H1 (cell line): ENCODE data around the gene SKAP1. TPM values are rescaled to one million over a fixed set of nuclear protein-coding genes. Genes with fewer than 3 reads are reported as not detected.

Experiments
- CTCF ChIA-PET: fragments of 300-600 bp; sonication (Branson Sonifier 250); formaldehyde crosslinking; loops from one replicate; lab custom pipeline; 2021; ENCODE audit not compliant: partially characterized antibody; lab: Charles Lee
- POLR2A ChIA-PET: fragments of 300-600 bp; sonication (Branson Sonifier 250); formaldehyde crosslinking; loops from one replicate; lab custom pipeline; 2021; ENCODE audit warnings: inconsistent platforms; ENCODE audit not compliant: partially characterized antibody; lab: Charles Lee
- DNase-seq, 2 experiments: peaks; one replicate each; pipeline versions ENCODE4 v3.0.0 to v3.0.0-alpha.2; 2010 to 2022; ENCODE audit warnings: low spot score in 2 of 2, low read depth in 1 of 2, mixed read lengths in 1 of 2
- FAIRE-seq: peaks from 2 replicates; lab custom pipeline; 2011; peaks lifted over from hg19 to GRCh38; lab: Jason Lieb, UNC
- H2AFZ ChIP-seq: 2 replicates; pipeline ENCODE4 v1.8.1; 2012; ENCODE audit warnings: low read length, inconsistent platforms
- H2AK5ac ChIP-seq: 2 replicates; pipeline ENCODE4 v1.6.1; 2013; ENCODE audit warnings: low read depth, low read length
- H2BK120ac ChIP-seq: replicated peaks from 2 replicates; pipeline ENCODE3; 2013; ENCODE audit warnings: low read depth, low read length, inconsistent platforms
- H2BK12ac ChIP-seq: 2 replicates; pipeline ENCODE4 v1.6.1; 2013; ENCODE audit warnings: low read depth, low read length
- H2BK15ac ChIP-seq: 2 replicates; pipeline ENCODE4 v1.6.1; 2013; ENCODE audit warnings: low read length
- H2BK20ac ChIP-seq: 2 replicates; pipeline ENCODE4 v1.6.1; 2013; ENCODE audit warnings: low read length
- H2BK5ac ChIP-seq: 2 replicates; pipeline ENCODE4 v1.6.1; 2013; ENCODE audit warnings: low read depth, low read length
- H3K14ac ChIP-seq: 2 replicates; pipeline ENCODE4 v1.6.1; 2013; ENCODE audit warnings: inconsistent platforms; ENCODE audit not compliant: insufficient read length
- H3K18ac ChIP-seq: 2 replicates; pipeline ENCODE4 v1.6.1; 2013; ENCODE audit warnings: low read length; ENCODE audit errors: extremely low read depth
- H3K23ac ChIP-seq: 2 replicates; pipeline ENCODE4 v1.6.1; 2013; ENCODE audit warnings: inconsistent platforms; ENCODE audit not compliant: insufficient read length
- H3K23me2 ChIP-seq: 2 replicates; pipeline ENCODE4 v1.6.1; 2013; ENCODE audit warnings: low read depth, low read length
- H3K27ac ChIP-seq: 2 replicates; pipeline ENCODE4 v1.6.1; 2011; ENCODE audit warnings: low read depth, low read length, inconsistent platforms
- H3K27me3 ChIP-seq, 4 experiments: replicated peaks in 1 of 4; 1 replicate in 1 of 4; 2 replicates in 3 of 4; pipeline versions ENCODE4 v1.6.1 to v1.8.1; 2011 to 2013; ENCODE audit warnings: low read length in 3 of 4, mild to moderate bottlenecking in 3 of 4, inconsistent platforms in 2 of 4, mixed read lengths in 2 of 4, moderate library complexity in 1 of 4; ENCODE audit not compliant: control insufficient read depth in 3 of 4, insufficient read depth in 3 of 4; ENCODE audit errors: extremely low read depth in 1 of 4
- H3K36me3 ChIP-seq, 4 experiments: 2 replicates each; pipeline versions ENCODE4 v1.6.1 to v1.8.1; 2011 to 2013; ENCODE audit warnings: mild to moderate bottlenecking in 4 of 4, low read length in 3 of 4, moderate library complexity in 2 of 4, control low read depth in 1 of 4, inconsistent platforms in 1 of 4; ENCODE audit not compliant: insufficient read depth in 4 of 4, control insufficient read depth in 2 of 4
- H3K4ac ChIP-seq: replicated peaks from 2 replicates; pipeline ENCODE3; 2013; ENCODE audit warnings: low read length, low read depth, mixed read lengths, inconsistent platforms; ENCODE audit not compliant: insufficient read length
- H3K4me1 ChIP-seq, 4 experiments: replicated peaks in 1 of 4; 1 replicate in 1 of 4; 2 replicates in 3 of 4; pipeline versions ENCODE4 v1.6.1 to v1.8.1; 2011 to 2013; ENCODE audit warnings: low read length in 3 of 4, inconsistent platforms in 2 of 4, mixed read lengths in 1 of 4; ENCODE audit not compliant: insufficient read depth in 4 of 4, control insufficient read depth in 3 of 4
- H3K4me2 ChIP-seq, 2 experiments: 2 replicates each; pipeline versions ENCODE4 v1.6.1 to v1.8.1; 2011 to 2013; ENCODE audit warnings: low read depth in 2 of 2, low read length in 2 of 2, control low read depth in 1 of 2, inconsistent platforms in 1 of 2, mild to moderate bottlenecking in 1 of 2; ENCODE audit not compliant: insufficient read depth in 1 of 2
- H3K4me3 ChIP-seq, 4 experiments: fragments of 200-600, 300-600 bp in 1 of 4; sonication (generic), shearing (Covaris generic), sonication (Bioruptor Twin) in 1 of 4; 2 replicates each; pipeline versions ENCODE4 v1.5.1 to v1.8.1; 2011 to 2016; ENCODE audit warnings: low read length in 4 of 4, low read depth in 3 of 4, control low read depth in 2 of 4, inconsistent platforms in 2 of 4, mild to moderate bottlenecking in 2 of 4, mixed read lengths in 1 of 4, moderate library complexity in 1 of 4; ENCODE audit not compliant: insufficient read depth in 2 of 4; ENCODE audit errors: extremely low read depth in 1 of 4
- H3K56ac ChIP-seq: replicated peaks from 2 replicates; pipeline ENCODE3; 2013; ENCODE audit warnings: low read depth, mild to moderate bottlenecking, mixed read lengths, low read length, inconsistent platforms; ENCODE audit not compliant: insufficient read length
- H3K79me1 ChIP-seq: 2 replicates; pipeline ENCODE4 v1.6.1; 2013; ENCODE audit warnings: low read depth, low read length, control low read depth
- H3K79me2 ChIP-seq, 2 experiments: 2 replicates each; pipeline versions ENCODE4 v1.6.1 to v1.8.1; 2012 to 2013; ENCODE audit warnings: low read length in 2 of 2, mild to moderate bottlenecking in 2 of 2, inconsistent platforms in 1 of 2; ENCODE audit not compliant: insufficient read depth in 2 of 2, control insufficient read depth in 1 of 2
- H3K9ac ChIP-seq, 4 experiments: replicated peaks in 1 of 4; 1 replicate in 1 of 4; 2 replicates in 3 of 4; pipeline versions ENCODE4 v1.6.1 to v1.8.1; 2011 to 2013; ENCODE audit warnings: low read depth in 3 of 4, low read length in 3 of 4, control low read depth in 2 of 4, mild to moderate bottlenecking in 2 of 4, moderate library complexity in 2 of 4, inconsistent platforms in 1 of 4; ENCODE audit errors: extremely low read depth in 1 of 4
- H3K9me3 ChIP-seq, 2 experiments: 2 replicates each; pipeline versions ENCODE4 v1.6.1 to v1.8.1; 2012 to 2013; ENCODE audit warnings: mild to moderate bottlenecking in 2 of 2, moderate library complexity in 2 of 2, control low read depth in 1 of 2, inconsistent platforms in 1 of 2, low read depth in 1 of 2, low read length in 1 of 2, mixed read lengths in 1 of 2; ENCODE audit not compliant: insufficient read depth in 2 of 2
- H4K20me1 ChIP-seq, 2 experiments: replicated peaks in 1 of 2; 2 replicates each; pipeline versions ENCODE3 to v1.8.1; 2011 to 2013; ENCODE audit warnings: inconsistent platforms in 2 of 2, low read length in 2 of 2, mild to moderate bottlenecking in 1 of 2; ENCODE audit not compliant: insufficient read depth in 2 of 2, control insufficient read depth in 1 of 2
- H4K5ac ChIP-seq: 2 replicates; pipeline ENCODE4 v1.6.1; 2013; ENCODE audit warnings: low read length, low read depth, mixed read lengths, inconsistent platforms; ENCODE audit not compliant: insufficient read length
- H4K8ac ChIP-seq: 2 replicates; pipeline ENCODE4 v1.8.0; 2013; ENCODE audit warnings: mild to moderate bottlenecking, moderate library complexity, low read length, inconsistent platforms; ENCODE audit not compliant: insufficient read depth; ENCODE audit errors: extremely low read depth
- H4K91ac ChIP-seq: replicated peaks from 2 replicates; pipeline ENCODE3; 2013; ENCODE audit warnings: low read length, mixed read lengths, inconsistent platforms; ENCODE audit not compliant: insufficient read length
- BACH1 ChIP-seq: IDR thresholded peaks from 2 replicates; pipeline ENCODE4 v1.6.1; 2012; ENCODE audit warnings: low read length, improper control_type of control experiment
- JUN ChIP-seq: IDR thresholded peaks from 2 replicates; pipeline ENCODE4 v1.6.1; 2011; ENCODE audit warnings: low read depth, mild to moderate bottlenecking, improper control_type of control experiment, low read length
- YY1 ChIP-seq: IDR thresholded peaks from 2 replicates; pipeline ENCODE4 v1.6.1; 2011; ENCODE audit warnings: low read depth, mild to moderate bottlenecking, low read length
- WGBS, 2 experiments: shearing (Covaris generic) in 1 of 2; methylation state at CpG; one replicate each; pipeline versions ENCODE4 v1.1.6 to v1.1.7; 2013 to 2015; ENCODE audit warnings: low lambda C conversion rate in 2 of 2, mixed read lengths in 2 of 2, inconsistent platforms in 1 of 2, low coverage in 1 of 2, missing lambda C conversion rate in 1 of 2; ENCODE audit not compliant: insufficient replicate concordance in 2 of 2, insufficient coverage in 1 of 2, insufficient read length in 1 of 2; ENCODE audit errors: extremely low coverage in 1 of 2, missing lambda C conversion rate in 1 of 2; 5-methylcytosine and 5-hydroxymethylcytosine counted together
- polyA plus RNA-seq, 7 experiments: library from polyadenylated mRNA; depleted of rRNA in 3 of 7; stranded (reverse) in 5 of 7; unstranded in 2 of 7; fragments of >200 nt in 5 of 7; fragments of 200-250 nt in 2 of 7; gene quantifications; 1 replicate in 5 of 7; 2 replicates in 1 of 7; 4 replicates in 1 of 7; pipeline versions ENCODE4 v1.2.1 to v1.2.3, GENCODE V29; 2011 to 2013; ENCODE audit warnings: missing spikeins in 2 of 7, mixed read lengths in 2 of 7
- total RNA-seq: library from RNA; stranded (reverse); fragmentation: NEBNext Ultra II Directional; extraction: Animal tissue kit (Norgen Biotek cat#: 25700); gene quantifications from 2 replicates; pipeline ENCODE4 v1.2.1, GENCODE V29; 2021
- TF ChIP-seq, protein P1 (sequence below): IDR thresholded peaks from 2 replicates; pipeline ENCODE4 v1.6.1; 2012; ENCODE audit warnings: inconsistent platforms

The SKAP1 gene
- total and polyA plus RNA-seq, 2 of the 8 experiments (the other 6 are each of a cell fraction or from before 2014, with no cell fraction given): not detected

DNA sequence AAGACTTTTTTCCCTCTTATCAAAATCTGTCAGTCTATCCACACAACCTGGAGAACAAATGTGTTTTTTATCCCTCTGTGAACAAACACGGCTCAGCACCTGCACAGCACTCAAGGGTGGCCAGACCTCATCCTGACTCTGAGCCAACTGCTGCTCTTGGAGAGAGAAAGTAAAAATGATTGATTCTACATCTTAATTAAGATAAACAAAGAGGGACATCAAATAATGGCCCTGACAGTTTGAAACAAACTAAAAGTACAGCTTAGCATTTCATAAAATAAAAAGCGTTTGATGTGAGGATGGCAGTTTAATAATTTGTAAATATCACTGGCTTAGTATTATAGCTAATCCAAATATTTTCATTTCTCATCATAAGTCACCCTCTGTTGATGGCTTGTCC, 216.2 kb downstream of the SKAP1 start:
- no peaks in the 10 kb centered on the region for H3K4me1 ChIP-seq

More for the DNA sequence above, 216.2 kb downstream of the SKAP1 start:
- Histone ChIP-seq H2BK20ac (no peak overlapping the region), H2BK120ac (no peak overlapping the region), H3K9ac (no peak overlapping the region), H4K20me1 (no peaks in the 10 kb centered on the region), H3K27me3 (peaks cover 0 to 3% (median 1%) of the 10 kb centered on the region in 4 experiments; a peak in 2 of 7 replicates), H3K14ac (no peak overlapping the region), H3K4me2 (no peak overlapping the region), H4K91ac (no peak overlapping the region), H2AFZ (no peak overlapping the region), H3K79me2 (no peaks in the 10 kb centered on the region), H3K23me2 (no peaks in the 10 kb centered on the region), H2BK12ac (no peak overlapping the region), H3K4me3 (no peak overlapping the region), H4K8ac (no peak overlapping the region), H3K36me3 (no peaks in the 10 kb centered on the region), H2BK5ac (no peak overlapping the region), H3K27ac (no peak overlapping the region), H3K56ac (no peak overlapping the region), H3K4ac (no peak overlapping the region), H3K9me3 (no peaks in the 10 kb centered on the region), H3K23ac (no peak overlapping the region), H2BK15ac (no peak overlapping the region), H4K5ac (no peak overlapping the region), H2AK5ac (no peak overlapping the region), H3K18ac (no peak overlapping the region), H3K79me1 (no peaks in the 10 kb centered on the region)
- no peak for DNase-seq
- FAIRE-seq: no peak
- no peak for TF ChIP-seq BACH1
- no peak for TF ChIP-seq JUN
- TF ChIP-seq YY1: no peak
- TF ChIP-seq, protein P1, sequence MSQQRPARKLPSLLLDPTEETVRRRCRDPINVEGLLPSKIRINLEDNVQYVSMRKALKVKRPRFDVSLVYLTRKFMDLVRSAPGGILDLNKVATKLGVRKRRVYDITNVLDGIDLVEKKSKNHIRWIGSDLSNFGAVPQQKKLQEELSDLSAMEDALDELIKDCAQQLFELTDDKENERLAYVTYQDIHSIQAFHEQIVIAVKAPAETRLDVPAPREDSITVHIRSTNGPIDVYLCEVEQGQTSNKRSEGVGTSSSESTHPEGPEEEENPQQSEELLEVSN: no peak
- 91% methylated on average over 2 of the region's 2 CpGs; no CpG with 5 or more reads in 1 of the 2 experiments for WGBS, 2 experiments
- ChIA-PET CTCF (interaction anchor here (0.7 to 7.2 kb wide), 19 partner anchors 8 to 405 kb away, joined by 3 to 61 read pairs (median 4); no protein-coding TSS in a partner anchor), POLR2A (interaction anchor here (1.8 kb wide), 1 partner anchor 12 kb away, joined by 3 read pairs; no protein-coding TSS in a partner anchor)
